HEK293 (cell line): ENCODE measurements around the gene SPC25.
"Not testable (repeated sequence)": the region's sequence is repeated elsewhere in the genome, so short reads cannot be mapped to it uniquely, and the experiment has no call there.

ENCODE experiments used
- CTCF ChIA-PET: fragments of 350-600 bp; formaldehyde crosslinking; extraction: SDS; loops from one replicate; lab custom pipeline; 2021; ENCODE audit warnings: antibody characterized with exemption; lab: Yijun Ruan, JAX
- POLR2A ChIA-PET: fragments of 300-600 bp; formaldehyde crosslinking; extraction: SDS; loops from one replicate; lab custom pipeline; 2020; ENCODE audit warnings: antibody characterized with exemption, inconsistent platforms; lab: Yijun Ruan, JAX
- H3K27ac ChIP-seq: fragments of 200-500 bp; sonication (Bioruptor generic); 2 replicates; pipeline ENCODE4 v1.5.1; 2014; ENCODE audit warnings: low read depth, low read length, control low read depth, inconsistent platforms; ENCODE audit errors: extremely low read depth
- H3K36me3 ChIP-seq, 2 experiments: fragments of 200-500 bp in 1 of 2; sonication (Bioruptor generic) in 1 of 2; 1 replicate in 1 of 2; 2 replicates in 1 of 2; pipeline ENCODE4 v1.5.1; 2014 to 2017; ENCODE audit warnings: inconsistent platforms in 2 of 2, low read length in 2 of 2; ENCODE audit not compliant: control insufficient read depth in 2 of 2, insufficient read depth in 1 of 2
- H3K4me1 ChIP-seq: fragments of 200-500 bp; sonication (Bioruptor generic); 2 replicates; pipeline ENCODE4 v1.5.1; 2014; ENCODE audit warnings: mild to moderate bottlenecking, low read length, inconsistent platforms; ENCODE audit not compliant: control insufficient read depth, insufficient read depth
- H3K4me3 ChIP-seq: 2 replicates; pipeline ENCODE4 v1.5.1; 2011; ENCODE audit warnings: low read depth, mild to moderate bottlenecking, control low read depth, low read length, moderate library complexity
- H3K9me3 ChIP-seq: fragments of 200-500 bp; sonication (Bioruptor generic); 2 replicates; pipeline ENCODE4 v1.5.1; 2014; ENCODE audit warnings: low read depth, low read length, inconsistent platforms; ENCODE audit not compliant: control insufficient read depth, insufficient read depth
- HOXA7 ChIP-seq: sonication (generic); formaldehyde crosslinking; IDR thresholded peaks from 2 replicates; pipeline ENCODE4 v1.8.1; 2022; ENCODE audit warnings: missing genetic modification reagents, borderline replicate concordance
- IKZF3 ChIP-seq: fragments of 450-650 bp; IDR thresholded peaks from 2 replicates; pipeline ENCODE4 v1.5.0; 2018; ENCODE audit warnings: missing biosample characterization, mild to moderate bottlenecking, missing genetic modification characterization, moderate library complexity
- YY2 ChIP-seq: fragments of 450-650 bp; formaldehyde crosslinking; IDR thresholded peaks from 2 replicates; pipeline ENCODE4 v1.5.1; 2016; ENCODE audit warnings: missing biosample characterization, missing genetic modification characterization
- ZEB2 ChIP-seq: fragments of 450-650 bp; formaldehyde crosslinking; IDR thresholded peaks from 2 replicates; pipeline ENCODE4 v1.5.1; 2016; ENCODE audit warnings: missing biosample characterization, missing genetic modification characterization
- ZNF214 ChIP-seq: fragments of 450-650 bp; formaldehyde crosslinking; IDR thresholded peaks from 2 replicates; pipeline ENCODE4 v1.5.1; 2017; ENCODE audit warnings: missing biosample characterization, mild to moderate bottlenecking, missing genetic modification characterization, borderline replicate concordance
- ZNF394 ChIP-seq: fragments of 450-650 bp; formaldehyde crosslinking; IDR thresholded peaks from 2 replicates; pipeline ENCODE4 v1.5.1; 2016; ENCODE audit warnings: missing biosample characterization, missing genetic modification characterization, mild to moderate bottlenecking, moderate library complexity, borderline replicate concordance
- ZNF521 ChIP-seq: fragments of 450-650 bp; formaldehyde crosslinking; IDR thresholded peaks from 2 replicates; pipeline ENCODE4 v1.5.1; 2017; ENCODE audit warnings: missing biosample characterization, mild to moderate bottlenecking, missing genetic modification characterization
- ZNF544 ChIP-seq: fragments of 450-650 bp; formaldehyde crosslinking; IDR thresholded peaks from 2 replicates; pipeline ENCODE4 v1.5.0; 2017; ENCODE audit warnings: missing biosample characterization, missing genetic modification characterization
- ZNF596 ChIP-seq: fragments of 450-650 bp; IDR thresholded peaks from 2 replicates; pipeline ENCODE4 v1.5.0; 2018; ENCODE audit warnings: missing biosample characterization, mild to moderate bottlenecking, missing genetic modification characterization, moderate library complexity
- ZNF624 ChIP-seq: fragments of 450-650 bp; formaldehyde crosslinking; IDR thresholded peaks from 2 replicates; pipeline ENCODE4 v1.5.1; 2017; ENCODE audit warnings: missing biosample characterization, missing genetic modification characterization
- ZNF629 ChIP-seq: fragments of 450-650 bp; formaldehyde crosslinking; IDR thresholded peaks from 2 replicates; pipeline ENCODE4 v1.5.1; 2017; ENCODE audit warnings: missing biosample characterization, missing genetic modification characterization
- ZNF660 ChIP-seq: fragments of 450-650 bp; IDR thresholded peaks from 2 replicates; pipeline ENCODE4 v1.5.1; 2018; ENCODE audit warnings: missing biosample characterization, mild to moderate bottlenecking, missing genetic modification characterization
- ZNF701 ChIP-seq: fragments of 450-650 bp; formaldehyde crosslinking; IDR thresholded peaks from 2 replicates; pipeline ENCODE4 v1.5.1; 2016; ENCODE audit warnings: missing biosample characterization, missing genetic modification characterization
- ZSCAN16 ChIP-seq: fragments of 450-650 bp; formaldehyde crosslinking; IDR thresholded peaks from 2 replicates; pipeline ENCODE4 v1.5.1; 2016; ENCODE audit warnings: missing biosample characterization, missing genetic modification characterization
- TF ChIP-seq, protein P1 (sequence below): fragments of 450-650 bp; formaldehyde crosslinking; IDR thresholded peaks from 2 replicates; pipeline ENCODE4 v1.5.1; 2017; ENCODE audit warnings: missing biosample characterization, missing genetic modification characterization
- TF ChIP-seq, protein P2 (sequence below): fragments of 450-650 bp; formaldehyde crosslinking; IDR thresholded peaks from 2 replicates; pipeline ENCODE4 v1.5.1; 2016; ENCODE audit warnings: missing biosample characterization, missing genetic modification characterization
- TF ChIP-seq, protein P3 (sequence below): fragments of 450-650 bp; formaldehyde crosslinking; IDR thresholded peaks from 2 replicates; pipeline ENCODE4 v1.5.1; 2016; ENCODE audit warnings: missing biosample characterization, missing genetic modification characterization

Gene SPC25

DNA sequence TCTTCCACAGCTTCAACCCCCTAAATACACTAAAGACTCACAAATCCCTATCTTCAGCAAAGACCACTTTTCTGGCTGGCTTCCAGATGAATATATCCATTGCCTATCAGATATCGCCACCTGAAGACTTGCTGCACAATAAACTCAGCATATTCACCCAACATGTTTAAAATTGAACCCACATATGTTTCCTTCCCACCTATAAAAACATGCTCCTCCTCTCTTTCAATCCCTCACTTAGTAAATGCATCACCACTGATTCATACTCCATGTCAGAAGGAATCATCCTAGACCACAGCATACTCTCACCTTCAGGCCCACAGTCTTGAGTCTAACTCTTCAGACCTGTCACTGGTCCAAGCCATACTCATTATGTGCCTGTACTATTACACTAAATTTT is 5.3 kb downstream of the SPC25 start (continued):
- no peak for TF ChIP-seq ZSCAN16 (tag by site-specific recombination)
- TF ChIP-seq HOXA7 (CRISPR knock-in tag), result no peak
- no peak for TF ChIP-seq ZNF521
- TF ChIP-seq, protein P1, sequence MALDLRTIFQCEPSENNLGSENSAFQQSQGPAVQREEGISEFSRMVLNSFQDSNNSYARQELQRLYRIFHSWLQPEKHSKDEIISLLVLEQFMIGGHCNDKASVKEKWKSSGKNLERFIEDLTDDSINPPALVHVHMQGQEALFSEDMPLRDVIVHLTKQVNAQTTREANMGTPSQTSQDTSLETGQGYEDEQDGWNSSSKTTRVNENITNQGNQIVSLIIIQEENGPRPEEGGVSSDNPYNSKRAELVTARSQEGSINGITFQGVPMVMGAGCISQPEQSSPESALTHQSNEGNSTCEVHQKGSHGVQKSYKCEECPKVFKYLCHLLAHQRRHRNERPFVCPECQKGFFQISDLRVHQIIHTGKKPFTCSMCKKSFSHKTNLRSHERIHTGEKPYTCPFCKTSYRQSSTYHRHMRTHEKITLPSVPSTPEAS (tag by site-specific recombination), result no peak
- TF ChIP-seq ZNF394 (tag by site-specific recombination), result no peak
- TF ChIP-seq ZNF214 (tag by site-specific recombination), result no peak

DNA sequence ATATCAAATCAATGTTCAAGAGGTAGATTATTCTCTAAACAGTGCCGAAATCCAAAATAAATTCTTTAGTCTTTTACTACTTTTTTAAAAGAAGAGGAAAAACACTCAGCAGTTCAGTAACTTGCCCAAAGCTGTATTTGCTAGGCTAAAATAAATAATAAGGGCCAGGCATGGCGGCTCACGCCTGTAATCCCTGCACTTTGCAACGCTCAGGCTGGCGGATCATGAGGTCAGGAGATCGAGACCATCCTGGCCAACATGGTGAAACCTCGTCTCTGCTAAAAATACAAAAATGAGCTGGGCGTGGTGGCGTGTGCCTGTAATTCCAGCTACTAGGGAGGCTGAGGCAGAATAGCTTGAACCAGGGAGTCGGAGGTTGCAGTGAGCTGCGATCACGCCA is 8.1 kb downstream of the SPC25 start:
- H3K36me3 ChIP-seq, result peaks cover 9 to 33% of the 10 kb centered on the region in 2 experiments; a peak in 2 of 3 replicates
- H3K27ac ChIP-seq, CTCF ChIA-PET, H3K9me3 ChIP-seq, H3K4me1 ChIP-seq, H3K4me3 ChIP-seq, POLR2A ChIA-PET: not testable (repeated sequence)

DNA sequence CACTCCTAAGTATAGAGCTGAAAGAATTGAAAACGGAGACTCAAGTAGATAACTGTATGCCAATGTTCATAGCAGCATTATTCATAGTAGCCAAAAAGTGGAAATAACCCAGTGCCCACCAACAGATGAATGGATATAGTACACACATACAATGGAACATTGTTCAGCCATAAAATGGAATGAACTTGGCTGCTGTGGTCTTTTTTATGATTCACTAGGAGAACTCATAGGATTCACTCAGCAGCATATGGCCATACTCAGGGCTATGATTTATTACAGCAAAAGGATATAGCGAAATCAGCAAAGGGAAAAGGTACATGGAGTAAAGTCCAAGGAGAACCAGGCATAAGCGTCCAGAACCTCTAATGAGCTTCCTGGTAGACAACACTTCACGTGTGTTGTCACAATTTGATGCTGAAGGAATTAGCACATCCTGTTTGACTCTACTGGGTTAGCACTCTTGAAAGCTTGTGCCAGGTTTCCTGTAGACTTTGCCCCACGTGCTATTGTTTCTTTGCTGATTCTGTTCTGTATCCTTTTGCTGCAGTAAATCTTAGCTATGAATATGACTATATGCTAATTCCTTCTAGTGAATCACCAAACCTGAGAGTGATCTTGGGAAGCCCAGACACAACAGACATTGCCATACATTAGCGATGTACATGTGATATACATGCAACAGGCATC is 15.7 kb downstream of the SPC25 start:
- Histone ChIP-seq H3K36me3 (peaks cover 8 to 38% of the 10 kb centered on the region in 2 experiments), H3K4me1 (no peaks in the 10 kb centered on the region), H3K4me3 (no peak overlapping the region), H3K27ac (no peak overlapping the region), H3K9me3 (no peaks in the 10 kb centered on the region)
- ChIA-PET POLR2A (no interaction called here), CTCF (no interaction called here)
- TF ChIP-seq ZNF544 (tag by site-specific recombination) (no peak), ZEB2 (tag by site-specific recombination) (no peak), ZNF629 (tag by site-specific recombination) (no peak), YY2 (no peak), ZNF701 (no peak), ZNF596 (tag by site-specific recombination) (no peak), ZNF660 (no peak), IKZF3 (no peak), ZNF624 (tag by site-specific recombination) (no peak)
- TF ChIP-seq, protein P2, sequence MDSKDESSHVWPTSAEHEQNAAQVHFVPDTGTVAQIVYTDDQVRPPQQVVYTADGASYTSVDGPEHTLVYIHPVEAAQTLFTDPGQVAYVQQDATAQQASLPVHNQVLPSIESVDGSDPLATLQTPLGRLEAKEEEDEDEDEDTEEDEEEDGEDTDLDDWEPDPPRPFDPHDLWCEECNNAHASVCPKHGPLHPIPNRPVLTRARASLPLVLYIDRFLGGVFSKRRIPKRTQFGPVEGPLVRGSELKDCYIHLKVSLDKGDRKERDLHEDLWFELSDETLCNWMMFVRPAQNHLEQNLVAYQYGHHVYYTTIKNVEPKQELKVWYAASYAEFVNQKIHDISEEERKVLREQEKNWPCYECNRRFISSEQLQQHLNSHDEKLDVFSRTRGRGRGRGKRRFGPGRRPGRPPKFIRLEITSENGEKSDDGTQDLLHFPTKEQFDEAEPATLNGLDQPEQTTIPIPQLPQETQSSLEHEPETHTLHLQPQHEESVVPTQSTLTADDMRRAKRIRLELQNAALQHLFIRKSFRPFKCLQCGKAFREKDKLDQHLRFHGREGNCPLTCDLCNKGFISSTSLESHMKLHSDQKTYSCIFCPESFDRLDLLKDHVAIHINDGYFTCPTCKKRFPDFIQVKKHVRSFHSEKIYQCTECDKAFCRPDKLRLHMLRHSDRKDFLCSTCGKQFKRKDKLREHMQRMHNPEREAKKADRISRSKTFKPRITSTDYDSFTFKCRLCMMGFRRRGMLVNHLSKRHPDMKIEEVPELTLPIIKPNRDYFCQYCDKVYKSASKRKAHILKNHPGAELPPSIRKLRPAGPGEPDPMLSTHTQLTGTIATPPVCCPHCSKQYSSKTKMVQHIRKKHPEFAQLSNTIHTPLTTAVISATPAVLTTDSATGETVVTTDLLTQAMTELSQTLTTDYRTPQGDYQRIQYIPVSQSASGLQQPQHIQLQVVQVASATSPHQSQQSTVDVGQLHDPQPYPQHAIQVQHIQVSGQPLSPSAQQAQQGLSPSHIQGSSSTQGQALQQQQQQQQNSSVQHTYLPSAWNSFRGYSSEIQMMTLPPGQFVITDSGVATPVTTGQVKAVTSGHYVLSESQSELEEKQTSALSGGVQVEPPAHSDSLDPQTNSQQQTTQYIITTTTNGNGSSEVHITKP, result no peak
- TF ChIP-seq, protein P3, sequence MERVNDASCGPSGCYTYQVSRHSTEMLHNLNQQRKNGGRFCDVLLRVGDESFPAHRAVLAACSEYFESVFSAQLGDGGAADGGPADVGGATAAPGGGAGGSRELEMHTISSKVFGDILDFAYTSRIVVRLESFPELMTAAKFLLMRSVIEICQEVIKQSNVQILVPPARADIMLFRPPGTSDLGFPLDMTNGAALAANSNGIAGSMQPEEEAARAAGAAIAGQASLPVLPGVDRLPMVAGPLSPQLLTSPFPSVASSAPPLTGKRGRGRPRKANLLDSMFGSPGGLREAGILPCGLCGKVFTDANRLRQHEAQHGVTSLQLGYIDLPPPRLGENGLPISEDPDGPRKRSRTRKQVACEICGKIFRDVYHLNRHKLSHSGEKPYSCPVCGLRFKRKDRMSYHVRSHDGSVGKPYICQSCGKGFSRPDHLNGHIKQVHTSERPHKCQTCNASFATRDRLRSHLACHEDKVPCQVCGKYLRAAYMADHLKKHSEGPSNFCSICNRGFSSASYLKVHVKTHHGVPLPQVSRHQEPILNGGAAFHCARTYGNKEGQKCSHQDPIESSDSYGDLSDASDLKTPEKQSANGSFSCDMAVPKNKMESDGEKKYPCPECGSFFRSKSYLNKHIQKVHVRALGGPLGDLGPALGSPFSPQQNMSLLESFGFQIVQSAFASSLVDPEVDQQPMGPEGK (tag by site-specific recombination), result no peak
